Erythroblast (primary cell): Measurements from ENCODE around the gene PRICKLE1.
"Not testable (repeated sequence)": the region's sequence is repeated elsewhere in the genome, so short reads cannot be mapped to it uniquely, and the experiment has no call there.

Experiments
- DNase-seq, 2 experiments: peaks; one replicate each; lab custom pipeline; 2025; lab: John Stamatoyannopoulos, UW
- GATA1 ChIP-seq: IDR thresholded peaks from 2 replicates; pipeline ENCODE4 v1.6.1; 2011; ENCODE audit warnings: low read depth, mild to moderate bottlenecking, control low read depth, low read length, moderate library complexity
- POLR2A ChIP-seq: IDR thresholded peaks from 2 replicates; pipeline ENCODE4 v1.6.1; 2011; ENCODE audit warnings: mild to moderate bottlenecking, low read length

The PRICKLE1 gene

DNA sequence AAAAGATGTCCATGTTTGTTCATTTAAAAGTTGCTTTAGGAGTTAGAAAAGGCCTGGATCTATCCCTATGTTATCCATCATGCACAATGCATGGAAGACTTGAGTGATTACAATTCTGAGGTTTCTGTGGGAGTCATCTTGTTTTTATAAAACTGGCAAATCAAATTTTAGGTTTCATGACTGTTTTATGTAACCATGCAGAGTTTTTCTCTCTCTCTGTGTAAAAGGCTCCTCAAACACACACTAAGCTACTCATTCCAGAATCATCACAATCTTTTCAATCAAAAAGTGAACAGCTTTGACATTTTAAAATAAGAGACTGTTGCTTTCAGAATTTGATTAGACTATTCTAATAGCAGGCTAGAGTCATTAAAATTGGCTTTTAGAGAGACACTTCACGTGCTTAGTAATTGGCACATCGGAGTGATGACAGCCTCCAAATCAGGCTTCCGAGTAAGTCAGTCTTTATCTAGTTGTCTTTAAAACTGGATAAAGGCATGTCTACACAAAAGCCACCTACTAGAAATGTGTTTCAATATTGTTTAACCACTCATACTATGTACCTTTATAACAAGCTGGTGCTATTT, 31.9 kb downstream of the PRICKLE1 start:
- no peak for TF ChIP-seq POLR2A
- TF ChIP-seq GATA1, result no peak
- no peak for DNase-seq

DNA sequence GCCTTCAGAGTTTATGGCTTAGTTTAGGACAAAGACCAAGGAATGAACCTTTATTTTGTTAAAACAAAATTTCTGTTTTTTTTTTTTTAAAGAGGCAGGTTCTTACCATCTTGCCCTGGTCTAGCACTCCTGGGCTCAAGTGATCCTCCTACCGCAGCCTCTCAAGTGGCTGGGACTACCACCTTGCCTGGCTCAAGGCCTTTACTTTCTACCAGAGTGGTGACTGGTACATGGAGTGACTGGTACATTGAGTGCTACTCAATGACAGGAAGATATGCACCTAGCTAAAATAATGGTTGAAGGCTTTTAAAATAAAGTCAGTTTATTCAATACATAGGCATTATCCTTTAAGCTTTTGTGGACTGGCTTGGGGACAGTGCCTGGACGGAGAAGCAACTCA, 32.6 kb downstream of the PRICKLE1 start:
- TF ChIP-seq GATA1 (no peak), POLR2A (no peak)
- DNase-seq, result no peak

DNA sequence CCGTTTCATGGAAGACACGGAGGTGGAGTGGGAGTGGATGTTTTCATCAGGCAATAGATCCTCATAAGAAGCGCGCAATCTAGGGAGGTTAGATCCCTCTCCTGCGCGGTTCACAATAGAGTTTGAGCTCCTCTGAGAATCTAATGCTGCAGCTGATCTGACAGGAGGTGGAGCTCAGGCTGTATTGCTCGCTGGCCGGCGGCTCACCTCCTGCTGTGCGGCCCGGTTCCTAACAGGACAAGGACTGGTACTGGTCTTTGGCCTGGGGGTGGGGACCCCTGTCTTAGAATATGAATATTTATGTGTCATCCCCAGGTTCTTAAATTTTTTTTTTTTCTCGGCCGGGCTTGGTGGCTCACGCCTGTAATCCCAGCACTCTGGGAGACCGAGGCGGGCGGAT, 36.7 kb downstream of the PRICKLE1 start:
- DNase-seq, result no peak
- TF ChIP-seq POLR2A (no peak), GATA1 (no peak)

- no peak for DNase-seq
- no peak for TF ChIP-seq GATA1
- TF ChIP-seq POLR2A, result no peak
These were observed 38.7 kb downstream of the PRICKLE1 start for GRCh38 chr12:42550800-42551199.

DNA sequence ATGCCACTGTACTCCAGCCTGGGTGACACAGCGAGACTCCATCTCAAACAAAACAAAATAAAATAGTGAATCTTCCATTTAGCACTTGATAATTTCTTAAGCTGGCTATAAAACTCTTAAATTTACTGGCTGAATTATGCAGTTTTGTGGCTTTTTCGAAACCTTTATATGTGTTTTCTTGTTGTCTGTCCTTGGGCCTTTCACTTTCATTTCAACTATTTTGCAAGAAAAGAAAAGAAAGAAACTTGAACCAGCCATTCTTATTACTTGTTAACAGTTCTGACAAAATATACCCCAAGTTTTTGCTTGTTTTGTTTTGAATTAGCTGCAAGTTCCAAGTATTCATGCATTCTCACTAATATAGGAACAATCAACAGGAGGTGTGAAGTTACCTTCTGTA, 42.8 kb downstream of the PRICKLE1 start:
- DNase-seq, result no peak
- TF ChIP-seq POLR2A (no peak), GATA1 (no peak)

DNA sequence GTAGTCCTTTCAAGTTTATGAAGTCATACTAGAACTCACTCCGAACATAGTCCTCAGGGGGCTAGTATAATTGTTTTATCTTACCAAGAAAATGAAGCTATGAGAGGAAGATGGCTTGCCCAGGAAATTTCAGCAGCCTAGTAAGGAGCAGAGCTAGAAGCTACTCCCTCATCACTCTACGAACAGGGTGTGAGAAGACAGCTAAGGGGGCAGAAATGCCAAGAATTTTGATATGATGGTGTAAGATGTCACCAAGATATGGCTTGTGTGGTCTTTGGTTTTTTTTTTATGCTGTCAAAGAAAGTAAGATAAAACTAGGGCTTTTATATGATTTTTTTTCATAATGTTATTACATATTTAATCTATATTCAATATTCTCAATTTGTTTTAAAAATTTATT, 47.6 kb downstream of the PRICKLE1 start:
- TF ChIP-seq GATA1, result no peak
- no peak for TF ChIP-seq POLR2A
- no peak for DNase-seq

DNA sequence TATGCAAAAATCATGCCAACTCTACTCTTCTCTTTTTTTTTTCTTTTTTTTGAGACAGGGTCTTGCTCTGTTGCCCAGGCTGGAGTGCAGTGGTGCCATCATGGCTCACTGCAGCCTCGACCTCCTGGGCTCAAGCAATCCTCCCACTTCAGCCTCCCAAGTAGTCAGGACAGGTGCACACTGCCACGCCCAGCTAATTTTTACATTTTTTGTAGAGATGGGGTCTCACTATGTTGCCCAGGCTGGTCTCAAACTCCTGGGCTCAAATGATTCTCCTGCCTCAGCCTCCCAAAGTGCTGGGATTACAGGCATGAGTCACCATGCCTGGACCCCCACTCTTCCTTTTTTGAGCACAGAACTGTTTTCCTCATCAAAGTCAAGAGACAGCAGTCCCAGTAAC, 48.2 kb downstream of the PRICKLE1 start:
- DNase-seq, result not testable (repeated sequence)

DNA sequence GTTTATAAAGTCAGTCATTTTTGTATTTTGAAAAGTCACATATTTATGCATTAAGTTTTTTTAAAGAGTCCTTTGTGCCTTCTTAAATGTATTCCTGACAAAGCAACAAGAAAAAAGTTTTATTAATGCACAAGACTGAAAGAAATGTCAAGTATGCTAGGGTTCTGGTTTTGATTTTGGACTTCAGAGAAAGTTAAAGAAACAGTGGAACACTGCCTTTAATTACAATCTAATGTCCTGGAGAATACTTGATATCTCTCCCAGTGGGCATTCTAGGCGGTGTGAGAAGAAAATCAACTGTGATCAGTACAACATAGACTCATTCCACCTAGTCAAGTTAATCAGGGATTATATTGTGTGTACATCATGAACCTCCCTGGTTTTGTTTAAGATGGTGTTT, 49.9 kb downstream of the PRICKLE1 start:
- no peak for TF ChIP-seq POLR2A
- TF ChIP-seq GATA1, result no peak
- no peak for DNase-seq

DNA sequence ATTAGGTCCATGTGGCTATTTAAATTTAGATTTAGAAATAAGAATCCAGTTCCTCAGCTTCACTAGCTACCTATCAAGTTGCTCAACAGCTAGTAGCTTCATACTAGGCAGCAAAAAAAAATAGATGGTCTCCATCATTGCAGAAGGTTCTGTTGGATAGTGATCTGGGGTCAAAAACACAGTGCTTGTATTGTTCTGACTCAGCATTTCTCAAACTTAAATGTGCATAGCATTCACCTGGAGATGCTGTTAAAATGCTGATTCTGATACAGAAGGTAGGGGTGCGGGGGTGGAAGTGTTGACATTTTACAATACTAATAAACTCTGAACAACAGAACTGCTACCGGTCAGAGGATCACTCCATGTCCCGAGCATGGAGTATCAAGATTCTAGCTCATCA, 51.3 kb downstream of the PRICKLE1 start:
- DNase-seq, result no peak
- no peak for TF ChIP-seq POLR2A
- no peak for TF ChIP-seq GATA1

DNA sequence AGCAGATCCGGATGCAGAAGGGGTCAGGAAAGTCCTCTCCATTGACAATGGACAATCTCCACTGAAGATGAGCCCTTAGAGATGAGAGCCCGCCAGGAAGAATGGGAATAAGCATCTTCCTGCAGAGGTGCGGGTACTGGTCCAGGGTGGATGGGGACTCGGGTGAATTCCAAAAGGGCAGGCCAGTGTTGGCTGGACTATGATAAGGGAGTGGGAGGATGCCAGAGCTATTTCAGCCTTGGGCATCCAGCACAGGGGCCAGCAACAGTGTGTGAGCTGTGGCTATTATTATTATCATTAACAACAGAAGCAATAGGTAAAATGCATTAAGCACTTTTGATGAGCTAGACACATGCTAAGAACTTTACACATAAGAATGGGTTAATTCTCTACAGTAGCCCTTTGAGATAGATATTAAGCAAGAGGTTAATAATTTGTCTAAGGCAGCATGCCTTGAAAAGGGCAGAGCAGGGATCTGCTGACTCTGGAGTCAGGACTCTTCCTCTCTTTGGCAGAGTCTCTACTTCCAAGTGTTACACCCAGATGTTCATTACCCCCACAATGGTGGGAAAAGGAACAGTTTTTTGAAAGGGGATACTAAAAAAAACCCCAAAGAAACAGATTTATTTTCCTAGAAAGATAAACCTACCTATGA, 55.2 kb downstream of the PRICKLE1 start:
- TF ChIP-seq GATA1 (no peak), POLR2A (no peak)
- no peak for DNase-seq

- DNase-seq, result no peak
- no peak for TF ChIP-seq POLR2A
- no peak for TF ChIP-seq GATA1
These were observed 59.3 kb downstream of the PRICKLE1 start for GRCh38 chr12:42530284-42530683.

- TF ChIP-seq GATA1, result no peak
- no peak for TF ChIP-seq POLR2A
- DNase-seq, result no peak
These were observed 64.1 kb downstream of the PRICKLE1 start for GRCh38 chr12:42525444-42525843.

DNA sequence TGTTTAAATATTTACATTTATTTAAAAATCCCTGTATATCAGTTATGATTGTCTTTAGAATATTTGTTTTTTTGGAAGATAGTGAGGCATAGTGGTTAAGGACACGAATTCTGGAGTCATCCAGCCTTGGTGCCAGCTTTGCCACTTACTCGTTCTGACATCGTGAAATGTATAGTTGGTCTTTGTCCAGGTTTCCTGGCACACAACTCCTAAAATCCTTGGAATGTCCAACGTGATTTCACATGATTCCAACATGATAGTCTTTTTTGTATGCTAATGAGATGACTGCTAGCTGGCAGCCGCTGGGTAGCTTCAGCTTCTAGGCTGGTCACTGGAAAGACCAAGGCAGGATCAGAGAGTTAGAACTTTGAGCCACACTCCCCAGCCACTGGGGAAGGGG, 64.8 kb downstream of the PRICKLE1 start:
- TF ChIP-seq POLR2A (no peak), GATA1 (no peak)

GRCh38 chr12:42516573-42516972, 73.0 kb downstream of the PRICKLE1 start:
- TF ChIP-seq POLR2A (no peak), GATA1 (no peak)
- no peak for DNase-seq

More for the DNA sequence above, 64.8 kb downstream of the PRICKLE1 start:
- no peak for DNase-seq

DNA sequence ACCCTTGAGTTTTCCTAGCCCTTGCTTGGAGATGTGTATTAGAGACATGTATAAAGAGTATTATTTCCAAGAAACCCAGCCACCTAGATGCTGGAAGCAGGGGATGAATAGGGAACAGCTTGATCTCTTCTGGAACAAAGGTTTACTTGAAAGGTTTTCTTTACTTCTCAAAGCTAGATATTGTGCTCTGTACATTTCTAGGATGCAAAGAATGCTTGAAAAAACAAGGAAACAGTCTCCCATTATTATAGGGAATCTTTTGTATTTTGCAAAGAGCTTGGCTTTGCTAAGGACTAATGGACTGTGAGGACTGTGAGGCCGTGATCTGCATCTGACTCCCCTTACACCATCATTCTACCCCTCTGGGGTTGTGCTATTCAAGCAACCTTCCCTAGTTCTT, 77.9 kb downstream of the PRICKLE1 start:
- DNase-seq, result no peak
- no peak for TF ChIP-seq POLR2A
- TF ChIP-seq GATA1, result no peak

GRCh38 chr12:42510823-42511222, 78.7 kb downstream of the PRICKLE1 start:
- TF ChIP-seq GATA1 (no peak), POLR2A (no peak)
- no peak for DNase-seq
